ENCODE data around the gene KRTAP5-7. TPM values are rescaled to one million over a fixed set of nuclear protein-coding genes. Genes with fewer than 3 reads are reported as not detected.

KRTAP5-7 gene
- total RNA-seq, 1 experiment from 2014 or later = not detected

- no peak for DNase-seq
- no peaks in the 10 kb centered on the region for H3K4me1 ChIP-seq (ENCODE audit: insufficient read depth, low read length)
- H3K9me2 ChIP-seq (replicated peaks; ENCODE audit: low read length) = no peaks in the 10 kb centered on the region
- H3K4me3 ChIP-seq (ENCODE audit: low read length) = no peak overlapping the region
- no peaks in the 10 kb centered on the region for H4K20me1 ChIP-seq (ENCODE audit: low read length)
- no peaks in the 10 kb centered on the region for H3K9me3 ChIP-seq (ENCODE audit: low read length)
- intact Hi-C loops (cut with micrococcal nuclease) = no loop called here
- H3F3A ChIP-seq (ENCODE audit: low read length, unreplicated experiment) = no peaks in the 10 kb centered on the region
- BruUV-seq (replicated peaks) = no TSS peak
- no peaks in the 10 kb centered on the region for H3K79me2 ChIP-seq (ENCODE audit: low read length)
- no peak for ATAC-seq
- no peak for TF ChIP-seq EZH2phosphoT487 (IDR thresholded peaks at IDR 0.05; ENCODE audit: borderline replicate concordance, low read length)
- no peak for TF ChIP-seq CTCF (conservative IDR thresholded peaks at IDR 0.05; ENCODE audit: low read depth, low read length)
- TF ChIP-seq EZH2 (IDR thresholded peaks at IDR 0.05; ENCODE audit: low read length, unreplicated experiment) = no peak
- ChIA-PET POLR2A (ENCODE audit: unreplicated experiment) (no interaction called here), CTCF (interaction anchor here (0.8 kb wide), 1 partner anchor 73 kb away, joined by 3 read pairs; no protein-coding TSS in a partner anchor)
- H3K27me3 ChIP-seq (ENCODE audit: low read length) = no peaks in the 10 kb centered on the region
- H3K9ac ChIP-seq (ENCODE audit: low read length) = no peak overlapping the region
- no peak overlapping the region for H3K4me2 ChIP-seq (ENCODE audit: low read length)
- H3K36me3 ChIP-seq (ENCODE audit: low read depth, low read length) = no peaks in the 10 kb centered on the region
- H2AFZ ChIP-seq (ENCODE audit: low read length) = no peak overlapping the region
- H3K27ac ChIP-seq (ENCODE audit: low read length) = no peak overlapping the region
Measured at GRCh38 chr11:71507102-71507501, 20.0 kb upstream of the KRTAP5-7 start.

- no TSS peak for BruUV-seq (replicated peaks)
- H4K20me1 ChIP-seq (ENCODE audit: low read length) = no peaks in the 10 kb centered on the region
- H3F3A ChIP-seq (ENCODE audit: low read length, unreplicated experiment) = no peaks in the 10 kb centered on the region
- H3K4me1 ChIP-seq (ENCODE audit: insufficient read depth, low read length) = no peaks in the 10 kb centered on the region
- no peak overlapping the region for H2AFZ ChIP-seq (ENCODE audit: low read length)
- H3K9me3 ChIP-seq (ENCODE audit: low read length) = no peaks in the 10 kb centered on the region
- intact Hi-C loops (cut with micrococcal nuclease) = no loop called here
- no peak overlapping the region for H3K4me2 ChIP-seq (ENCODE audit: low read length)
- no peak overlapping the region for H3K4me3 ChIP-seq (ENCODE audit: low read length)
- TF ChIP-seq CTCF (conservative IDR thresholded peaks at IDR 0.05; ENCODE audit: low read depth, low read length) (no peak), EZH2phosphoT487 (IDR thresholded peaks at IDR 0.05; ENCODE audit: borderline replicate concordance, low read length) (no peak)
- H3K36me3 ChIP-seq (ENCODE audit: low read depth, low read length) = no peaks in the 10 kb centered on the region
- H3K27me3 ChIP-seq (ENCODE audit: low read length) = no peaks in the 10 kb centered on the region
- ChIA-PET POLR2A (ENCODE audit: unreplicated experiment) (no interaction called here), CTCF (no interaction called here)
- H3K9ac ChIP-seq (ENCODE audit: low read length) = no peak overlapping the region
- DNase-seq (no peak), ATAC-seq (no peak)
- no peaks in the 10 kb centered on the region for H3K9me2 ChIP-seq (replicated peaks; ENCODE audit: low read length)
- no peaks in the 10 kb centered on the region for H3K79me2 ChIP-seq (ENCODE audit: low read length)
- no peak overlapping the region for H3K27ac ChIP-seq (ENCODE audit: low read length)
Measured at GRCh38 chr11:71518506-71519471, 8.3 kb upstream of the KRTAP5-7 start.

GRCh38 chr11:71519546-71519945 is 7.5 kb upstream of the KRTAP5-7 start:
- Histone ChIP-seq H3K4me3 (ENCODE audit: low read length) (no peak overlapping the region), H3K9me3 (ENCODE audit: low read length) (no peaks in the 10 kb centered on the region), H3K36me3 (ENCODE audit: low read depth, low read length) (no peaks in the 10 kb centered on the region), H3K9ac (ENCODE audit: low read length) (no peak overlapping the region), H3K9me2 (replicated peaks; ENCODE audit: low read length) (no peaks in the 10 kb centered on the region), H3K27me3 (ENCODE audit: low read length) (no peaks in the 10 kb centered on the region), H3K4me2 (ENCODE audit: low read length) (no peak overlapping the region), H2AFZ (ENCODE audit: low read length) (no peak overlapping the region), H3K4me1 (ENCODE audit: insufficient read depth, low read length) (no peaks in the 10 kb centered on the region), H3F3A (ENCODE audit: low read length, unreplicated experiment) (no peaks in the 10 kb centered on the region), H3K79me2 (ENCODE audit: low read length) (no peaks in the 10 kb centered on the region), H4K20me1 (ENCODE audit: low read length) (no peaks in the 10 kb centered on the region), H3K27ac (ENCODE audit: low read length) (no peak overlapping the region)
- ChIA-PET POLR2A (ENCODE audit: unreplicated experiment) (no interaction called here), CTCF (no interaction called here)
- ATAC-seq (no peak), DNase-seq (no peak)
- BruUV-seq (replicated peaks) = no TSS peak
- intact Hi-C loops (cut with micrococcal nuclease) = no loop called here
- TF ChIP-seq EZH2phosphoT487 (IDR thresholded peaks at IDR 0.05; ENCODE audit: borderline replicate concordance, low read length) (no peak), EZH2 (IDR thresholded peaks at IDR 0.05; ENCODE audit: low read length, unreplicated experiment) (no peak), CTCF (conservative IDR thresholded peaks at IDR 0.05; ENCODE audit: low read depth, low read length) (no peak)
